ENCODE data around the gene VAMP5.

DNA sequence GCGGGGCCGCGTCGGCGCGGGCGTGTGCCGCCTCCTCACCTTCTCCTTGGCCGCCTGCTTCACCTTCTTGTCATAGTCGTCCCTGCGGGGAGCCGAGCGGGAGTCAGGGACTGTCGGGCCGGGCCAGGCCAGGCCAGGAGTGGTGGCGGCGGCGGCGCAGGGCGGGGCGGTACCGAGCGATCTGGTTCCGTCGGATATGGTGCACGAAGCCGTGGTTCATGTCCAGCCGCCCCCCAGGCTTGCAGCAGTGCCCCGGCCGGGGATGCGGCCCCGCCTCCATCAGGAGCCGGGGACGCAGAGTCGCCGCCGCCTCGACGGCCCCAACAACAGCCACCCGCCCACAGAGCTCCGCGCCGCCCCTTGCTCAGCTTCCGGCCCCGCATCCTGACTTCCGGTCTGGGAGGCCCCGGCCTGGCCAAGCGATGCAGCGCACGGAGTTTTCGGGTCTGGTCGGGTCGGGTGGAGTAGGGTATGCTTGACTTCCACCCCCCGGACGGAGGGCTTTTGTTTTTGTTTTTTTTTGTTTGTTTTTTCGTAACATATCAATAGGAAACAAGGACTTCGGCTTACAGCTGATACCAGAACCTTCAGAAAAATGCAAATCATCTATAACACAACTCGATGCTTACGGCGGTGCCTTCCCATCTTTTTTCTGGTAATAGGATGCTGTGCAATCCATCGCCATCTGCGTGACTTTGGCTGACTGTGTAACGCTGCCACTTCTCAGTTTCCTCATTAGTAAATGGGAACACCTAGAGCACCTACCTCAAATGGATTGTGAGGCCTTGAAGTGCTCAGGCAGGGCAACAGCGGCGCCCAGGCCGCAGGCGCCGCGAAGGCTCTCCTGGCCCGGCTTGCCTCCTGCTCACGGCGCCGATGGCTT is 27.7 kb downstream of the VAMP5 start, which contains the start of gene C2orf68:
- TF ChIP-seq, protein P1, sequence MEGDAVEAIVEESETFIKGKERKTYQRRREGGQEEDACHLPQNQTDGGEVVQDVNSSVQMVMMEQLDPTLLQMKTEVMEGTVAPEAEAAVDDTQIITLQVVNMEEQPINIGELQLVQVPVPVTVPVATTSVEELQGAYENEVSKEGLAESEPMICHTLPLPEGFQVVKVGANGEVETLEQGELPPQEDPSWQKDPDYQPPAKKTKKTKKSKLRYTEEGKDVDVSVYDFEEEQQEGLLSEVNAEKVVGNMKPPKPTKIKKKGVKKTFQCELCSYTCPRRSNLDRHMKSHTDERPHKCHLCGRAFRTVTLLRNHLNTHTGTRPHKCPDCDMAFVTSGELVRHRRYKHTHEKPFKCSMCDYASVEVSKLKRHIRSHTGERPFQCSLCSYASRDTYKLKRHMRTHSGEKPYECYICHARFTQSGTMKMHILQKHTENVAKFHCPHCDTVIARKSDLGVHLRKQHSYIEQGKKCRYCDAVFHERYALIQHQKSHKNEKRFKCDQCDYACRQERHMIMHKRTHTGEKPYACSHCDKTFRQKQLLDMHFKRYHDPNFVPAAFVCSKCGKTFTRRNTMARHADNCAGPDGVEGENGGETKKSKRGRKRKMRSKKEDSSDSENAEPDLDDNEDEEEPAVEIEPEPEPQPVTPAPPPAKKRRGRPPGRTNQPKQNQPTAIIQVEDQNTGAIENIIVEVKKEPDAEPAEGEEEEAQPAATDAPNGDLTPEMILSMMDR (conservative IDR thresholded peaks at IDR 0.05; ENCODE audit: low read depth, low read length) = no peak
- TF ChIP-seq EZH2 (IDR thresholded peaks at IDR 0.05; ENCODE audit: low read length, unreplicated experiment) (no peak), EZH2phosphoT487 (IDR thresholded peaks at IDR 0.05; ENCODE audit: borderline replicate concordance, low read length) (no peak)
